HepG2 (cell line): Measurements from ENCODE around the gene RBP3. TPM values are rescaled to one million over a fixed set of nuclear protein-coding genes. Genes with fewer than 3 reads are reported as not detected.

Experiments used
- CHD4 ChIP-seq: fragments of 200-600 bp; sonication (generic); IDR thresholded peaks from 2 replicates; pipeline ENCODE4 v1.7.0; 2017; ENCODE audit warnings: mild to moderate bottlenecking, low read length, borderline replicate concordance
- MTA3 ChIP-seq: sonication (generic); formaldehyde crosslinking; IDR thresholded peaks from 2 replicates; pipeline ENCODE4 v1.4.0; 2020; ENCODE audit warnings: missing genetic modification reagents
- SAP130 ChIP-seq: IDR thresholded peaks from 2 replicates; pipeline ENCODE4 v1.6.1; 2016; ENCODE audit warnings: low read depth
- SP5 ChIP-seq: IDR thresholded peaks from 2 replicates; pipeline ENCODE4 v1.6.1; 2016; ENCODE audit warnings: low read depth, borderline replicate concordance
- ZNF180 ChIP-seq: sonication (generic); formaldehyde crosslinking; IDR thresholded peaks from 2 replicates; pipeline ENCODE4 v1.4.0; 2020; ENCODE audit warnings: low read depth, missing genetic modification reagents, borderline replicate concordance
- polyA plus RNA-seq, 8 experiments: library from polyadenylated mRNA; depleted of rRNA in 3 of 8; stranded (reverse) in 7 of 8; unstranded in 1 of 8; fragments of >200 nt; fragmentation: Illumina TruSeq in 4 of 8; extraction: Trizol in 4 of 8; gene quantifications; 2 replicates each; pipeline versions ENCODE4 v1.2.1 to v1.2.3, GENCODE V29; 2011 to 2016; ENCODE audit warnings: low read depth in 4 of 8, missing spikeins in 1 of 8, mixed read lengths in 1 of 8; ENCODE audit not compliant: insufficient read depth in 1 of 8
- total RNA-seq, 5 experiments: library from RNA; depleted of rRNA; stranded (reverse); fragments of >200 nt; fragmentation: Illumina TruSeq; extraction: Trizol; gene quantifications; 2 replicates each; pipeline ENCODE4 v1.2.3, GENCODE V29; 2016; ENCODE audit warnings: low read depth in 1 of 5
- TF ChIP-seq, protein P1 (sequence below): sonication (generic); IDR thresholded peaks from 2 replicates; pipeline ENCODE4 v1.6.1; 2016; ENCODE audit warnings: low read depth, borderline replicate concordance
- TF ChIP-seq, protein P2 (sequence below): sonication (generic); formaldehyde crosslinking; conservative IDR thresholded peaks from 2 replicates; pipeline ENCODE4 v1.8.0; 2022; ENCODE audit warnings: low read depth, missing genetic modification reagents

The RBP3 gene
- total and polyA plus RNA-seq, 2 of the 13 experiments (the other 11 are each of a cell fraction or from before 2014, with no cell fraction given), result not detected

GRCh38 chr10:47406870-47407691 is 58.9 kb downstream of the RBP3 start (continued):
- TF ChIP-seq MTA3 (CRISPR knock-in tag) (no peak), ZNF180 (CRISPR knock-in tag) (no peak), SAP130 (CRISPR knock-in tag) (peak; percentile 27; the same call in 1 of the 2 replicates), CHD4 (no peak), SP5 (peak; percentile 37; the same call in 1 of the 2 replicates)
- TF ChIP-seq, protein P1, sequence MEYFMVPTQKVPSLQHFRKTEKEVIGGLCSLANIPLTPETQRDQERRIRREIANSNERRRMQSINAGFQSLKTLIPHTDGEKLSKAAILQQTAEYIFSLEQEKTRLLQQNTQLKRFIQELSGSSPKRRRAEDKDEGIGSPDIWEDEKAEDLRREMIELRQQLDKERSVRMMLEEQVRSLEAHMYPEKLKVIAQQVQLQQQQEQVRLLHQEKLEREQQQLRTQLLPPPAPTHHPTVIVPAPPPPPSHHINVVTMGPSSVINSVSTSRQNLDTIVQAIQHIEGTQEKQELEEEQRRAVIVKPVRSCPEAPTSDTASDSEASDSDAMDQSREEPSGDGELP, result peak; percentile 33; the same call in 1 of the 2 replicates
- TF ChIP-seq, protein P2, sequence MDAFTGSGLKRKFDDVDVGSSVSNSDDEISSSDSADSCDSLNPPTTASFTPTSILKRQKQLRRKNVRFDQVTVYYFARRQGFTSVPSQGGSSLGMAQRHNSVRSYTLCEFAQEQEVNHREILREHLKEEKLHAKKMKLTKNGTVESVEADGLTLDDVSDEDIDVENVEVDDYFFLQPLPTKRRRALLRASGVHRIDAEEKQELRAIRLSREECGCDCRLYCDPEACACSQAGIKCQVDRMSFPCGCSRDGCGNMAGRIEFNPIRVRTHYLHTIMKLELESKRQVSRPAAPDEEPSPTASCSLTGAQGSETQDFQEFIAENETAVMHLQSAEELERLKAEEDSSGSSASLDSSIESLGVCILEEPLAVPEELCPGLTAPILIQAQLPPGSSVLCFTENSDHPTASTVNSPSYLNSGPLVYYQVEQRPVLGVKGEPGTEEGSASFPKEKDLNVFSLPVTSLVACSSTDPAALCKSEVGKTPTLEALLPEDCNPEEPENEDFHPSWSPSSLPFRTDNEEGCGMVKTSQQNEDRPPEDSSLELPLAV, result no peak

Other genes with a start within 250 kb of the RBP3 start
- gene GDF10, start 48.2 kb upstream of the RBP3 start, total RNA-seq (2016; rRNA removed; fragmentation: Illumina TruSeq; extraction: Trizol), result not detected in 2 replicates
- gene GDF10, start 48.2 kb upstream of the RBP3 start, polyA plus RNA-seq (2011; rRNA removed), result 0.03 TPM in 1 of 2 replicates, not detected in the other
- not detected in 2 replicates for gene GDF2, start 25.9 kb upstream of the RBP3 start, total RNA-seq (2016; rRNA removed; fragmentation: Illumina TruSeq; extraction: Trizol)
- not detected in 2 replicates for gene GDF2, start 25.9 kb upstream of the RBP3 start, polyA plus RNA-seq (2011; rRNA removed)
- 0.13 and 0.17 TPM in 2 replicates for gene ZNF488, start 35.9 kb downstream of the RBP3 start, total RNA-seq (2016; rRNA removed; fragmentation: Illumina TruSeq; extraction: Trizol)
- 0.10 and 0.15 TPM in 2 replicates for gene ZNF488, start 35.9 kb downstream of the RBP3 start, polyA plus RNA-seq (2011; rRNA removed)
- gene ANXA8, start 135.8 kb downstream of the RBP3 start, total RNA-seq (2016; rRNA removed; fragmentation: Illumina TruSeq; extraction: Trizol), result not detected in 2 replicates
- not detected in 2 replicates for gene ANXA8, start 135.8 kb downstream of the RBP3 start, polyA plus RNA-seq (2011; rRNA removed)
- gene FAM25G, start 143.3 kb downstream of the RBP3 start, total RNA-seq (2016; rRNA removed; fragmentation: Illumina TruSeq; extraction: Trizol), result not detected in 2 replicates
- not detected in 2 replicates for gene FAM25G, start 143.3 kb downstream of the RBP3 start, polyA plus RNA-seq (2011; rRNA removed)
- 2.3 and 5.1 TPM in 2 replicates for gene AGAP9, start 175.3 kb downstream of the RBP3 start, total RNA-seq (2016; rRNA removed; fragmentation: Illumina TruSeq; extraction: Trizol)
- 12.0 TPM in 2 replicates for gene AGAP9, start 175.3 kb downstream of the RBP3 start, polyA plus RNA-seq (2011; rRNA removed)